22Rv1 (cell line): ENCODE data around the gene SAT1.

ENCODE experiments used
- H3K27ac ChIP-seq: fragments of 450-650 bp; 2 replicates; pipeline ENCODE4 v1.5.1; 2017
- CTCF ChIP-seq: fragments of 450-650 bp; IDR thresholded peaks from 2 replicates; pipeline ENCODE4 v1.5.1; 2017; ENCODE audit warnings: mild to moderate bottlenecking
- ZFX ChIP-seq: fragments of 450-650 bp; IDR thresholded peaks from 2 replicates; pipeline ENCODE4 v1.6.1; 2017; ENCODE audit warnings: antibody characterized with exemption, borderline replicate concordance

SAT1 gene

GRCh38 chrX:23782455-23782854 lies 518 bp upstream of the SAT1 start:
- TF ChIP-seq ZFX (no peak), CTCF (no peak)
- H3K27ac ChIP-seq = peak overlapping the region; percentile 69

- peak overlapping the region; percentile 69 for H3K27ac ChIP-seq
Measured at GRCh38 chrX:23783589-23784469, 856 bp downstream of the SAT1 start.

GRCh38 chrX:23784470-23785331 lies 1.7 kb downstream of the SAT1 start:
- H3K27ac ChIP-seq = peak overlapping the region; percentile 69
- TF ChIP-seq ZFX = no peak
- no peak for TF ChIP-seq CTCF

More at GRCh38 chrX:23783589-23784469, 856 bp downstream of the SAT1 start:
- no peak for TF ChIP-seq ZFX
- no peak for TF ChIP-seq CTCF

GRCh38 chrX:23785580-23785979 lies 2.6 kb downstream of the SAT1 start:
- H3K27ac ChIP-seq = peak overlapping the region; percentile 69
- TF ChIP-seq CTCF = no peak
- no peak for TF ChIP-seq ZFX

- H3K27ac ChIP-seq = no peak overlapping the region
- TF ChIP-seq ZFX (no peak), CTCF (no peak)
Measured at GRCh38 chrX:23786268-23786815, 3.4 kb downstream of the SAT1 start.

GRCh38 chrX:23787745-23788118 lies 4.8 kb downstream of the SAT1 start:
- TF ChIP-seq ZFX (no peak), CTCF (no peak)
- H3K27ac ChIP-seq = no peak overlapping the region
